Measurements from ENCODE around the gene TREM2. TPM values are rescaled to one million over a fixed set of nuclear protein-coding genes. Genes with fewer than 3 reads are reported as not detected.

The TREM2 gene
- total RNA-seq, 2 experiments from 2014 or later: not detected

DNA sequence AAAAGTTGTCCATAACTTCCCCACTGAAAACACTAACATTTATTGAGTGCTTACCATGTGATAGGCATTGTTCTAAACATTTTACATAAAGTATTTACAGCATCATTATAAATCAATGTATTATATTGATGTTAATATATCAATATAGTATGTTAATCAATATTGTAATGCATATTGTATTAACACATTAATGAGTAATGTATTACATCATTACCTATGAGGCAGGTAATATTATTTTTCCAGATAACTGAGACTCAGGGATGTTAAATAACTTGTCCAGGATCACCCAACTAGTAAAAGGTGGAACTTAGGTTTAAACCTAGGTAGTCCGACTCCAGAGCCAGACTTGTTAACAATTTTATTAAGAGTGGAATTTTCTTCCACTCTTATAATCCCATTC, 12.2 kb upstream of the TREM2 start:
- CTCF ChIA-PET: no interaction called here
- POLR2A ChIA-PET: no interaction called here
- H3K27me3 Mint-ChIP-seq: no peaks in the 10 kb centered on the region
- H3K4me3 Mint-ChIP-seq: no peak overlapping the region
- Histone ChIP-seq H3K4me3 (ENCODE audit: low read length) (no peak overlapping the region), H3K27me3 (ENCODE audit: control insufficient read depth in 1 of 2, insufficient read depth in 2 of 2, low read length in 2 of 2) (no peaks in the 10 kb centered on the region), H3K27ac (ENCODE audit: low read depth in 1 of 2, low read length in 2 of 2) (no peak overlapping the region), H3K4me1 (ENCODE audit: insufficient read depth, low read length) (no peaks in the 10 kb centered on the region), H3K9me3 (ENCODE audit: control insufficient read depth in 1 of 2, insufficient read depth in 1 of 2, low read length in 2 of 2) (no peaks in the 10 kb centered on the region), H3K36me3 (ENCODE audit: insufficient read depth, low read length) (no peaks in the 10 kb centered on the region)
- ATAC-seq (ENCODE audit: poor library complexity) (no peak), DNase-seq (no peak)
- H3K9me3 Mint-ChIP-seq: no peaks in the 10 kb centered on the region
- TF ChIP-seq, protein P1, sequence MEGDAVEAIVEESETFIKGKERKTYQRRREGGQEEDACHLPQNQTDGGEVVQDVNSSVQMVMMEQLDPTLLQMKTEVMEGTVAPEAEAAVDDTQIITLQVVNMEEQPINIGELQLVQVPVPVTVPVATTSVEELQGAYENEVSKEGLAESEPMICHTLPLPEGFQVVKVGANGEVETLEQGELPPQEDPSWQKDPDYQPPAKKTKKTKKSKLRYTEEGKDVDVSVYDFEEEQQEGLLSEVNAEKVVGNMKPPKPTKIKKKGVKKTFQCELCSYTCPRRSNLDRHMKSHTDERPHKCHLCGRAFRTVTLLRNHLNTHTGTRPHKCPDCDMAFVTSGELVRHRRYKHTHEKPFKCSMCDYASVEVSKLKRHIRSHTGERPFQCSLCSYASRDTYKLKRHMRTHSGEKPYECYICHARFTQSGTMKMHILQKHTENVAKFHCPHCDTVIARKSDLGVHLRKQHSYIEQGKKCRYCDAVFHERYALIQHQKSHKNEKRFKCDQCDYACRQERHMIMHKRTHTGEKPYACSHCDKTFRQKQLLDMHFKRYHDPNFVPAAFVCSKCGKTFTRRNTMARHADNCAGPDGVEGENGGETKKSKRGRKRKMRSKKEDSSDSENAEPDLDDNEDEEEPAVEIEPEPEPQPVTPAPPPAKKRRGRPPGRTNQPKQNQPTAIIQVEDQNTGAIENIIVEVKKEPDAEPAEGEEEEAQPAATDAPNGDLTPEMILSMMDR (IDR thresholded peaks at IDR 0.05): no peak
- no peaks in the 10 kb centered on the region for H3K4me1 Mint-ChIP-seq (ENCODE audit: low read depth)
- intact Hi-C loops (cut with DNase I, micrococcal nuclease): no loop called here
- H3K27ac Mint-ChIP-seq: no peak overlapping the region
- H3K36me3 Mint-ChIP-seq (ENCODE audit: low read depth): no peaks in the 10 kb centered on the region

DNA sequence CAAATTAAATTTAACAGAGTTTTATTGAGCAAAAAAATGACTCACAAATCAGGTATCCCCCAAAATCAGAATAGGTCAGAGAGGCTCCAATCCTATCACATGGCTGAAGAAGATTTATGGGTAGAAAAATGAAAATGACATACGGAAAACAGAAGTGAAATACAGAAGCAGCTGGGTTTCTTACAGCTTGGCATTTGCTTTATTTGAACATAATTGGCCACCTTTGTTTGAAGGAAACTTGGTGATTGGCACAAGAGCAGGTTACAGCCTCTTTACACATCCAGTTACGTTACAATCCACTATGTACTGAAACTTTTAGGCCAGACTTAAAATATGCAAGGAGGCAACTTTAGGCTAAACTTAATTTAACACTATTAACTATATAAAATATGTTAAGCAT, 11.7 kb upstream of the TREM2 start:
- intact Hi-C loops (cut with DNase I, micrococcal nuclease): no loop called here
- Histone ChIP-seq H3K4me1 (ENCODE audit: insufficient read depth, low read length) (no peaks in the 10 kb centered on the region), H3K27me3 (ENCODE audit: control insufficient read depth in 1 of 2, insufficient read depth in 2 of 2, low read length in 2 of 2) (no peaks in the 10 kb centered on the region), H3K36me3 (ENCODE audit: insufficient read depth, low read length) (no peaks in the 10 kb centered on the region), H3K27ac (ENCODE audit: low read depth in 1 of 2, low read length in 2 of 2) (no peak overlapping the region), H3K9me3 (ENCODE audit: control insufficient read depth in 1 of 2, insufficient read depth in 1 of 2, low read length in 2 of 2) (no peaks in the 10 kb centered on the region), H3K4me3 (ENCODE audit: low read length) (no peak overlapping the region)
- Mint-ChIP-seq H3K27ac (no peak overlapping the region), H3K4me1 (ENCODE audit: low read depth) (no peaks in the 10 kb centered on the region), H3K9me3 (no peaks in the 10 kb centered on the region), H3K36me3 (ENCODE audit: low read depth) (no peaks in the 10 kb centered on the region), H3K4me3 (no peak overlapping the region), H3K27me3 (no peaks in the 10 kb centered on the region)
- POLR2A ChIA-PET: no interaction called here
- DNase-seq (no peak), ATAC-seq (ENCODE audit: poor library complexity) (no peak)
- CTCF ChIA-PET: interaction anchor here (0.7 kb wide), 1 partner anchor 532 kb away, joined by 3 read pairs; no protein-coding TSS in a partner anchor
- TF ChIP-seq, protein P1 (IDR thresholded peaks at IDR 0.05): no peak

DNA sequence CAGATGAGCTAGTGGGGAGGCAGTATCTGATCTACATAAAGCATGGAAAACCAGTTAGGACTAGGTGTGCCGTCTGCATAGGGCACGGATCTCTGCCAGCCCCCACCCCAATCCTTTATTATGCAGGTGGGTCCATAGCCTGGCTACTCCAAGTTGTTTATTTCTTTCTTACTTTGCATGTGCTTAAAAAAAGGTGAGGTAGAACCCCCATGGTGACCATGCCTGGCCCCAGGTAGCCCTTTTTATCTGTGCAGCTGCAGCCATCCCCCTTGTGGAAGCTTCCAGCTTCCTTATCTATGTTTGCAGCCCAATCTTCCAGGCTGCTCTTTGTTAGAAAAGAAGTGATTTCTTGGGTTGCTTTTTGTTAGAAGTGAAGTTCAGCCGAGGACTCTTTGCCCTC, 9.0 kb upstream of the TREM2 start:
- Histone ChIP-seq H3K36me3 (ENCODE audit: insufficient read depth, low read length) (no peaks in the 10 kb centered on the region), H3K27me3 (ENCODE audit: control insufficient read depth in 1 of 2, insufficient read depth in 2 of 2, low read length in 2 of 2) (no peaks in the 10 kb centered on the region), H3K9me3 (ENCODE audit: control insufficient read depth in 1 of 2, insufficient read depth in 1 of 2, low read length in 2 of 2) (no peaks in the 10 kb centered on the region), H3K4me1 (ENCODE audit: insufficient read depth, low read length) (no peaks in the 10 kb centered on the region), H3K27ac (ENCODE audit: low read depth in 1 of 2, low read length in 2 of 2) (no peak overlapping the region), H3K4me3 (ENCODE audit: low read length) (no peak overlapping the region)
- H3K27me3 Mint-ChIP-seq: no peaks in the 10 kb centered on the region
- no peak for ATAC-seq (ENCODE audit: poor library complexity)
- POLR2A ChIA-PET: no interaction called here
- CTCF ChIA-PET: no interaction called here
- no peak overlapping the region for H3K27ac Mint-ChIP-seq
- H3K4me3 Mint-ChIP-seq: no peak overlapping the region
- no peaks in the 10 kb centered on the region for H3K9me3 Mint-ChIP-seq
- H3K36me3 Mint-ChIP-seq (ENCODE audit: low read depth): no peaks in the 10 kb centered on the region
- H3K4me1 Mint-ChIP-seq (ENCODE audit: low read depth): no peaks in the 10 kb centered on the region
- no peak for DNase-seq
- intact Hi-C loops (cut with DNase I, micrococcal nuclease): no loop called here
- TF ChIP-seq, protein P1 (IDR thresholded peaks at IDR 0.05): no peak
